HG02970 (cell line): Measurements from ENCODE around the gene AUTS2.

Source experiments
- ATAC-seq: cut with Tn5 transposase; IDR thresholded peaks from one replicate; pipeline ENCODE4 v1.9.1; 2021; ENCODE audit warnings: mild to moderate bottlenecking, moderate library complexity, moderate number of reproducible peaks; ENCODE audit not compliant: unreplicated experiment, low FRiP score

The AUTS2 gene

DNA sequence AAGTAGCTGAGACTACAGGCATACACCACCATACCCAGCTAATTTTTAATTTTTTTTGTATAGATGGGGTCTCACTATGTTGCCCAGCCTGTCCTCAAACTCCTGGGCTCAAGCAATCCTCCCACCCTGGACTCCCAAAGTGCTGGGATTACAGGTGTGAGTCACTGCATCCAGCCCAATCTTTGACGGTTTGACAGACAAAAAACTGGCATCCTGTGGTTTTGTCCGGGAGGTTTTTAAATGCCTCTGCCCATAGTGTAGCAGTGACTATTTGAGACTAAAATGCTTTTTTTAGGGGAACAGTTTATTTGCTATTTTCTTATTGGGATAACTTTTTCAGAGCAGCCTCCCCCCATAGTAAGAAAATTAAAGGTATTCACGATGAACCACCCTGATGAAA is 1010.0 kb downstream of the AUTS2 start:
- no peak for ATAC-seq

DNA sequence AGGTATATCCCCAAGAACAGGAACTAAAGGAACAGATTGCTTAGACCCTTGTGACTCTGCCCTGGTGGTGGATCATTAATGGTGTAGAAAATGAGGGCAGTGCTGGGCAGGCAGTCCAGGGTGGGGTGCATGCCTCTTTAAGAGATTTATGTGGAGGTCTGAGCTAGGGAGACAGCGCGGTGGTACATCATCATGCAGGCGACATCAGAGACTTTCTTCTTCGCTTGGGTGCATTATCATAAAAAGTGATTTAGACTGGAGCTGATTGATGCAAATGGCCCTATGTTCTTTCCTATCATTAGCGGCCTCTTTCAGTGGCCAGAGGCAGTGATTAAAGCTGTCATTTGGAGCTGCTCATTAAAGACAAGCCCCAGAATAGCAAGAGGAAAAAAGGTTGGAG is 1014.5 kb downstream of the AUTS2 start:
- ATAC-seq, result no peak

DNA sequence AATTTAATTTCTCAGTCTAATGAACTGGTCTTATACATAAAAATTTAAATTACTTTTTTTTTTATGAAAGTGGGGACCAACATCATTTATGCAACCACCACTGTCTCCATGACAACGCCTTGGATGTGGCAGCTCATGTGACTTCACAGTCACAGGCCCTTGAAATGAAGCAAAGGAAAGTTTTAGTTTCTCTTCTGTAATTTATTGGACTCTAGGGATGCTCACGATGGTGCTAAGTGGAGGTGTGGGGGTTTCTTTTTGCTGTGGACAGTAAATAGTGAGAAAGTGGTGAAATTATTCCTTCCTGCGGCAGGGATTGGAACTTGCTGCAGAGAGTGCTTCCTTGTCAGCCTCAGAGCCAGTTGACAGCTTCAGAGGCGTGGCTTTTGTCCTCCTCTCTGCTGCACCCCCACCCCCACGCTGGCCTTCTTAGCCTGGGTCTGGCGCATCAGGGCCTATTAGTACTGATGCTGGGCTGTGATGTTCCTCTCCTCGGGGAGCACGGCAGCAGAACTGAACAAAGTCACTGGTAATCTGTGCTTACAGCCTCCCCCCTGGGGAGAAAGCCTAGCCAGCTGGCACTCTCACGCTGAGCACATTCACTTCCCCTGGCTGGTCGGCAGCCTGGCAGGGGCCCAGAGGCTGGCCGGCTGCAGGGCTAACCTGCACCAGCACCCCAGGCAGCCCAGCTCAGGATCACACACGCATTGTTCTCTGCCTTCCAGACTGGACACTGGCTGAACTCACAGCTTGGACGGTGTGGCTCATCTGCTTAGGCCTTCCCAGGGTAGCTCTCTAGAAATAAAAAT is 1016.2 kb downstream of the AUTS2 start:
- ATAC-seq, result no peak

DNA sequence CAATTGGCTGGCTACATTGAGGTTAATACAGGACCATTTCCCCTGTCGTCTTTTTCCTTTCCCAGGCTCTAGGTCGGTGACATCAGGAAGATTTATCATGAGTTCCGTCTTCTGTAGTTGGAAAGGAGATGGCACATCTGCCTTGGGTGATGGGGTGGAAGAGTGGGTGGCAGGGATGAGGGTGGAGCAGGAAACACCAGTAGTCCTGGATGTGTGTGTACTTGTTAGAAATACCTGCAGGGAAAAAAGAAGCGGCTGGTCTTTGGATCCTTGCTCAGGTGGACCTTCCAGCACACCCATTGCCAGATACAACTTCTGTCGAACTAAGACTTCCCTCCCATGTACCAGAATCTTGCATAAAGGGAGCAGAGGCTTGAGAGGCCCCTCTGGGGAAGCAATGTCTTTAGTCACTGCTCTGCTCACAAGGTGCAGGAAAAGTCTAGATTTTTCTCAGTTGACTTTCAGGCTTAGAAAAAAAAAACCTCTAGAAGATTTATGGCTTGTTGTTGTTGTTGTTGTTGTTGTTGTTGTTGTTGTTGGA is 1016.9 kb downstream of the AUTS2 start:
- no peak for ATAC-seq

- no peak for ATAC-seq
Observed at GRCh38 chr7:70616211-70616610, 1017.9 kb downstream of the AUTS2 start.

- ATAC-seq, result no peak
Observed at GRCh38 chr7:70616821-70617220, 1018.5 kb downstream of the AUTS2 start.

- ATAC-seq, result no peak
Observed at GRCh38 chr7:70618020-70618551, 1019.8 kb downstream of the AUTS2 start.

- ATAC-seq, result no peak
Observed at GRCh38 chr7:70619130-70619529, 1020.9 kb downstream of the AUTS2 start.

- no peak for ATAC-seq
Observed at GRCh38 chr7:70619659-70620058, 1021.4 kb downstream of the AUTS2 start.

DNA sequence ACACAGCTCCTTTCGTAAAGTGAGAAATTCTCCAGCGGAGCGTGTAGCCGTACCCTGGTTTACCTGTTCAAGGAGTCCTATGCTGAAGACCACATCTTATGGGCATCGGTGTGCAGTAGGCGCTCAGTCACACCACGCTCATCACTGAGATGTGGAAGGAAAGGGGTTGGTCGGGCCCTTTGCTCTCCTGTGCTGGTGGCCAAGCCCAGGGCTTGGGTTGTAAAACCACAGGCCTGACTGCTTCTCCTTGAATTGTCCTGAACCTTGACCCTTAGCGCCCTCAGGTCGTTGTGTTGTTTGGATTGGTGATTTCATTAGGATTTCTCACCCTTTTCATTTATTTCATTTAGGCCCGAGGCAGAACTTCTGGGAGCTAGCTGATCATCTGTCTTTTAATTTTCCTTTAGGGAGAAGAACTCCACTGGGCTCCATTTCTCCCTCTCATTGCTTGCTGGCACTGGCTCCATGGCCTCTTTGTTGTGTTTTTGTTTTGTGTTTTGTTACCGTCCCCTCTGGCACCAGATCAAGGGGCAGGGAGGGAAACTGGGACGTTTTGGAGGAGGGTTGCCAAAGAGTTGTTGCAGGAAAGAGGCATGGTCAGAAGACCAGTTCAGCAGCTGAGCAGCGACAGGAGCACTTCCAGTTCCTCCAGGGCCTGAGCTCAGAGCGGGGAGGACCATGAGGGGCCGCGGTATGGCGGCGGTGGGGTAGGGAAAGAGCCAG is 1022.2 kb downstream of the AUTS2 start:
- ATAC-seq, result no peak

GRCh38 chr7:70621954-70622600 is 1023.8 kb downstream of the AUTS2 start:
- no peak for ATAC-seq

DNA sequence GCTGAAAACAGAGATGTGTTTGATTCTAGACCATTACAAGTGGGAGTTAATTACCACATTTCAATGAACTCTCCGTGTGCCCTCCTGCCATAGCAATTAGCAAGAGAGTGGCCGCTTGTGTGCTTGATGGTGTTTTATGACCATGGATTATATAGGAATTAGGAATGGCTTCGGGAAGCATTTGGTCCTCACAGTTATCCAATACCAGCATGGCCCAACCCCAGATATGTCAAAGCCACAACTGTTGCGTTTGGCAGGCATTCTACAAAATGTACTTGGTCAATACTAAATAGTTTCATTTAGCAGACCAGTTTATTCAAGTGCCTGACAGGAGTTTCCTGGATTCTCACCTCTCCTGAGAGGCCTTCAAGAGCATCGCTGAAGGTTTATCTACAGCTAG is 1024.7 kb downstream of the AUTS2 start:
- ATAC-seq, result no peak

DNA sequence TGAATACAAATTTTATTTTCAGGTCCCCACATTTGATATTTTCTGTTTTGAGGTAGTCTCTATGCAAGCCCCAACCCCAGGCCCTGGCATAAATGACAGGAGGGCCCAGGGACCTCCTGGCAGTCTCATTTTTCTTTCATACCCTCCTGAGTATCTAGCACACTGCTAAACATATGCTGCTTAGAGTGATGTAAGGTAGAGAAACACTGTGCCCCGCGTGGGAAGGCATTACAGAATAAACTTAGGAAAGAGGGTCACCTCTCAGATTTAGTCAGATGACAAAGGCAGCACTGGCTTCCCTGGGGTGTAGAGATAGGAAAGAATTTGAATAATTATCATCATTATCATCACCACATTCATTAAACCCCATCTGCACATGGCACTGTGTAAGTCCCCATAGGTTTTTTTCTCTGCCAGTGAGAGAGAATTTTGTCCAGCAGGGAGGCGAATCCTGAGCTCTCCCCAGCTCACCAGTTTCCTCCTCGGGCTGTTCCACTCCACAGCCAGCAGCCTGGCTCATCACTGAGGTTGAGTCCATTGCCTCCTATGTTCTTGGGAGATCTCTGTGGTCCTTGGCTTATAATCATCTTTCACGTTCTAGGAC is 1026.3 kb downstream of the AUTS2 start:
- no peak for ATAC-seq

- no peak for ATAC-seq
Observed at GRCh38 chr7:70627461-70627860, 1029.2 kb downstream of the AUTS2 start.

DNA sequence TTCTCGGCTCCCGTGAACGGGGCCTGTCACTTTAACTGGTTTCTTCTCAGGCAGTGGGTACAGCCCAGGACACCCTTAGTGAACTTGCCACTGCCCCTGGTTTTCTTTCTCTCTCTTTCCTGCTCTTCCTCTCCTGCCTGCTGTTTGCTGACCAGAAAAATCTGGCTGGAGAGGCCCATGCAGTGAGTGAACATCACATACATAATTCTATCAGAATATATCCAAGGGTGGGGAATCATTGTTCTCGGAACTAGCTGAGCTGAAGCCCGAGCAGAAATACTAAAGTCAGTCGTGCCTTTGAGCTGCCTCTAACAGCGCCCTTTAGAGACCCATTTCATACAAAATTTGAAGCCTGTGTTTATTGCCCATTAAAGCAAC is 1032.2 kb downstream of the AUTS2 start:
- no peak for ATAC-seq

- no peak for ATAC-seq
Observed at GRCh38 chr7:70630818-70631457, 1032.7 kb downstream of the AUTS2 start.

- ATAC-seq, result no peak
Observed at GRCh38 chr7:70631718-70632117, 1033.4 kb downstream of the AUTS2 start.

- ATAC-seq, result no peak
Observed at GRCh38 chr7:70632400-70632799, 1034.1 kb downstream of the AUTS2 start.

DNA sequence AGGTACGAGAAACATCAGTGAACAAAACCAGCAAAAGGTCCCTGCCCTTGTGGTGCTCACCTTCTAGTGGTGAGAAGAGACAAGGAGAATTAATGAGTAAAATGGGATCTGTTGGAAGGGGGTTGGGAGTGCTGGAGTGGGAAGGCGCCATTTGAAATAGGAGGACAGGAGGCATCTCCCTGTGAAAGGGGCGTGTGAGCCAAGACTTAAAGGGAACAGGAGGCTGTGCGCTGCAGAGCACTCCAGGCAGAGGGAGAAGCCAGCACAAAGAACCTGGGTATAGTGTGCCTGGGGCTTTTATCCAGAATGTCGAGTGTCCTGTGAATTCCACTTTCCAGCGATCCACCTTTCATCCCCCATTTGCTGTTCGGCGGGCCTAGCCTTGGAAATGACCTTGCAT is 1035.8 kb downstream of the AUTS2 start:
- ATAC-seq, result no peak

- no peak for ATAC-seq
Observed at GRCh38 chr7:70634610-70635068, 1036.4 kb downstream of the AUTS2 start.
